GM23248 (cell line): ENCODE measurements around the gene CFAP90.

Experiments
- EZH2 ChIP-seq: fragments of 200-600 bp; sonication (generic); IDR thresholded peaks from 2 replicates; pipeline ENCODE4 v1.6.1; 2018; ENCODE audit warnings: antibody characterized with exemption, mild to moderate bottlenecking; ENCODE audit not compliant: insufficient read depth, poor library complexity, severe bottlenecking
- EZH2phosphoT487 ChIP-seq: fragments of 200-600 bp; sonication (generic); IDR thresholded peaks from 2 replicates; pipeline ENCODE4 v1.6.1; 2018; ENCODE audit warnings: antibody characterized with exemption, moderate library complexity, mild to moderate bottlenecking, low read depth; ENCODE audit not compliant: insufficient read depth

DNA sequence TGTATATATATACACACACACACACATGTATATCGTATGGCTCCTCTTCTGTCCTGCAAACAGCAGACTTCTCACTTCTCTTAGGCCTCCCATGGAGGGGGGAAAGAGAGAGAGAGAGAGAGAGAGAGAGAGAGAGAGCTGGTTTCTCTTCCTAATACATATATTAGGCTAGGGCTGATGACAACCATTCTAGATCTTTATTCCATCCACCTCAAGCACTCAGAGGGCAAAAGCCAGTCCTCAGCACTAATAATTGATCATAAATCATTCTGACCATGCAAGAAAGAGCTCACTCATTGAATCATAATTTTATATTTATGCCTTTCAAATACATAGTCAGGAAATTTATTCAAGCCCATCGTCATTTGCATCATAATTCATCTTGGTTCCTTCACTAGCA lies 47.0 kb downstream of the CFAP90 start:
- no peak for TF ChIP-seq EZH2
- no peak for TF ChIP-seq EZH2phosphoT487
